Astrocyte of the hippocampus (primary cell): ENCODE data around the gene ZFPL1.

Experiments used
- DNase-seq: peaks from one replicate; pipeline ENCODE4 v3.0.0; 2011; ENCODE audit warnings: low read depth, low spot score

The ZFPL1 gene

GRCh38 chr11:65128182-65129145 lies 44.4 kb downstream of the ZFPL1 start:
- no peak for DNase-seq

- DNase-seq, result no peak
Measured at GRCh38 chr11:65129649-65130441, 45.8 kb downstream of the ZFPL1 start.

GRCh38 chr11:65130631-65131416 lies 46.8 kb downstream of the ZFPL1 start:
- DNase-seq, result no peak

- no peak for DNase-seq
Measured at GRCh38 chr11:65131417-65131776, 47.4 kb downstream of the ZFPL1 start.

GRCh38 chr11:65131895-65132237 lies 47.8 kb downstream of the ZFPL1 start:
- no peak for DNase-seq

GRCh38 chr11:65132238-65132987 lies 48.4 kb downstream of the ZFPL1 start:
- no peak for DNase-seq

- DNase-seq, result peak; percentile 22
Measured at GRCh38 chr11:65132988-65133700, 49.1 kb downstream of the ZFPL1 start.

- no peak for DNase-seq
Measured at GRCh38 chr11:65133724-65134123, 49.7 kb downstream of the ZFPL1 start.

- peak; percentile 95 for DNase-seq
Measured at GRCh38 chr11:65134240-65134951, 50.4 kb downstream of the ZFPL1 start, which contains the start of gene SYVN1. Gene SYVN1, minus strand, starts transcription at chr11:65134519. Its CDS starts 918 bp downstream, at chr11:65133601.

GRCh38 chr11:65134952-65135632 lies 51.1 kb downstream of the ZFPL1 start:
- DNase-seq, result peak; percentile 98

GRCh38 chr11:65135633-65136145 lies 51.7 kb downstream of the ZFPL1 start:
- DNase-seq, result no peak

- no peak for DNase-seq
Measured at GRCh38 chr11:65136515-65137096, 52.6 kb downstream of the ZFPL1 start.
